HG02884 (cell line): Measurements from ENCODE around the gene FMO2.

Experiments used
- ATAC-seq: cut with Tn5 transposase; IDR thresholded peaks from one replicate; pipeline ENCODE4 v1.9.1; 2021; ENCODE audit warnings: mild to moderate bottlenecking, moderate library complexity; ENCODE audit not compliant: unreplicated experiment

FMO2 gene

GRCh38 chr1:171185091-171185490 is at the start of gene FMO2:
Gene FMO2 (plus strand): TSS chr1:171185300. CDS start chr1:171185714, 414 bp downstream.
- ATAC-seq, result no peak

- no peak for ATAC-seq
Observed at GRCh38 chr1:171137580-171137979, 47.5 kb upstream of the FMO2 start.

DNA sequence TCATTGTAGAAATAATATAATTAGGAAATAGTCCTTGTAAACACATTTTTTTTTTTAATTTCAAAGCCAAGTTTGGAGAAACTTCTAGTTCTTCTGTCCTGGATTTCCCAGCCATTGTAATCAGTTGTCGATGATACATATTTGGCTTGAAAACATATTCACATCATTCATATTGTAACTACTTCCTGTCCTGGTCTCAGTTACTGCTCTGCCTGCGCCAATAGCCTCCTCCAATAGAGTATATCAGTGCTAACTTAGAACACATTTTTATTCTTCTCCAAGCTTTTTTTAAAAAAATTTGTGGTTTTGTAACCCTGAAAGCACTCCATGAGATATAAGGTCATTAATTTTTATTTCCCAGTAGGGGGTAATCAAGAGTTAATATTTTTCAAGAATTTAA is 46.1 kb upstream of the FMO2 start:
- no peak for ATAC-seq

- no peak for ATAC-seq
Observed at GRCh38 chr1:171139890-171140289, 45.2 kb upstream of the FMO2 start.

DNA sequence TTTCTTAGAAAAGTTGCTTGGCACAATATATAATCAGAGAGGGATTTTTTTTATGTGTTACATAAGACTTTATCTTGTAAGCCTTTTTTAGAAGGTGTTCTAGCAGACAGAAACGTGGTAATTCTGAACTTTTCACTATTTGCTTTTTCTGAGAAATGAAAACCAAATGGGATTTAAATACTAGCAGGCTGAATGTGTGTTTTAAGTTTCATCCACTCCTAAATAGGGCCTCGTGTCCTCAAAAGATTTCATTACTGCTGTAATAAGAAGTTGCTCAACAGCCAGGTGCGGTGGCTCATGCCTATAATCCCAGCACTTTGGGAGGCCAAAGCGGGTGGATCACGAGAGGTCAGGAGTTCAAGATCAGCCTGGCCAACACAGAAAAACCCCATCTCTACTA is 44.7 kb upstream of the FMO2 start:
- no peak for ATAC-seq

DNA sequence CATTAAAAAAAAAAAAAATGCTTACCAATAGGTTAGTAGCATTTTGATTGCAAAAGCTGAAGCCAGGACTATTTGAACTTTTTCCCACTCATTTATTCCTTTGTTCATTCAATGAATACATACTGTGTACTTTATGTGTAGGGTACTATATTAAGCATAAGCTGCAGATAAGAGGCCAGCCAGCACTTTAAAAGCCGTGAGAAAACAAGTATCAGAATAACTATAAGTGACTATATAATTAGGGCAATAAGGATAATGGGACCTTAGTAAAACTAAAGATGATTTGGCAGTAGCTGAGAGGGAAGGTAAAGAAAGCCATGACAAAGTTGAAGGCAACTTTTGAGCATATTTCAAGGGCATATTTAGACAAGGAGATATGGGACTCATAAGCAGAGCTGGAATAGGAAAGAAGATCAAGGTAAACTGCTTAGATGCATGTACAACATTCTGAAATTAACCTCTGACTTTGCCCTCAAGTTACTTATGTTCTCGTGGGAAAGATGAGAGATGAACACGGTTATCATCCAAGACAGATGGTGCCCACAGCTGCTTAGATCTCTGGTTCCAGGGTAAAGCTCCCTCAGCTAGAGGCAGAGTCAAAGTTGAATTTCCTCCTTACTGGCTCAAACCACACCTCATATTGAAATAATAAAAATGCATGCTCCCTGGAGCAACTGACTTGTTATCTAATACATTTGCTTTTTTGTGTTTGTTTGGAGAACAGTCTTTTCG is 44.0 kb upstream of the FMO2 start:
- ATAC-seq, result no peak

GRCh38 chr1:171141688-171142415 is 43.2 kb upstream of the FMO2 start:
- ATAC-seq, result no peak

DNA sequence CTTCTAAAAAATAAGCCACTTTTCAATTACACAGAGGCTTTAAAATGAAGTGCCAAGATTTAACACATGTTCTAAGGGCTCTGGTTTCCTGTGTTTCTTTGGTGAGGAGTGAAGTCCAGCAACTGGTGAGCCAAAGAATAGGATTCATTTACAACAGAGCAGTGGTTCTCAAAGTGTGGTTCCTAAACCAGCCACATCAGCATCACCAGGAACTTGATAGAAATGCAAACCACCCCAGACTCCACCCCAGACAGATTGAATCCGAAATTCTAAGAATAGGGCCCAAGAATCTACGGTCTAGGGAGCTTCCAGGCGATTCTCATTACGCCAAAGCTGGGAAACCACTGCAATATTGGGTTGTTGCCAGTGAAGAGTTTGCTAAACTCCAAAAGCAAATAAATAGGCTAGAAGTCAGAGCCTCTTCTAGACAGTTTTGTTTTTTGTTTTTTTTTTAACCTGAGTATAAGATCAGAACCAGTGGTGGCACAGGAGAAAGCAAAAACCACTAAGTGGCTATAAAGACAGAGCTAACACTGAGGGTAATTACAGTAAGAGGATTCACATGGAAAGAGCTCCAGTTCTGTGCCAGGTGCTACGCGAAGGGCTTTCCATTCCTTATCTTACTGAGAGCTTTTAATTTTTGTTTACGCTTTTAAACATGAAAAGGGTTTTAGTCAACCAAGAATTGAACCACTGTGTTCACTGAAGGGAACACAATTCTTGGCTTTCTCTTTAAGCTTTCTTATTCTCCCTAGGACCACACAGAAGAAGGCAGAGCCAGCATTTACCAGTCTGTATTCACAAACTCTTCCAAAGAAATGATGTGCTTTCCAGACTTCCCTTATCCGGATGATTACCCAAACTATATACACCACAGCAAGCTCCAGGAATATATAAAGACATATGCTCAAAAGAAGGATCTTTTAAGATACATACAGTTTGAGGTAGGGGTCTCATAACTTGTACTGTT is 42.4 kb upstream of the FMO2 start:
- ATAC-seq, result no peak

- ATAC-seq, result no peak
Observed at GRCh38 chr1:171150156-171150555, 34.9 kb upstream of the FMO2 start.

- ATAC-seq, result no peak
Observed at GRCh38 chr1:171152549-171152948, 32.6 kb upstream of the FMO2 start.

GRCh38 chr1:171155484-171155883 is 29.6 kb upstream of the FMO2 start:
- ATAC-seq, result no peak

GRCh38 chr1:171158096-171158495 is 27.0 kb upstream of the FMO2 start:
- no peak for ATAC-seq

GRCh38 chr1:171158551-171158950 is 26.5 kb upstream of the FMO2 start:
- no peak for ATAC-seq

GRCh38 chr1:171159148-171159547 is 26.0 kb upstream of the FMO2 start:
- no peak for ATAC-seq

GRCh38 chr1:171160211-171160610 is 24.9 kb upstream of the FMO2 start:
- ATAC-seq, result no peak

DNA sequence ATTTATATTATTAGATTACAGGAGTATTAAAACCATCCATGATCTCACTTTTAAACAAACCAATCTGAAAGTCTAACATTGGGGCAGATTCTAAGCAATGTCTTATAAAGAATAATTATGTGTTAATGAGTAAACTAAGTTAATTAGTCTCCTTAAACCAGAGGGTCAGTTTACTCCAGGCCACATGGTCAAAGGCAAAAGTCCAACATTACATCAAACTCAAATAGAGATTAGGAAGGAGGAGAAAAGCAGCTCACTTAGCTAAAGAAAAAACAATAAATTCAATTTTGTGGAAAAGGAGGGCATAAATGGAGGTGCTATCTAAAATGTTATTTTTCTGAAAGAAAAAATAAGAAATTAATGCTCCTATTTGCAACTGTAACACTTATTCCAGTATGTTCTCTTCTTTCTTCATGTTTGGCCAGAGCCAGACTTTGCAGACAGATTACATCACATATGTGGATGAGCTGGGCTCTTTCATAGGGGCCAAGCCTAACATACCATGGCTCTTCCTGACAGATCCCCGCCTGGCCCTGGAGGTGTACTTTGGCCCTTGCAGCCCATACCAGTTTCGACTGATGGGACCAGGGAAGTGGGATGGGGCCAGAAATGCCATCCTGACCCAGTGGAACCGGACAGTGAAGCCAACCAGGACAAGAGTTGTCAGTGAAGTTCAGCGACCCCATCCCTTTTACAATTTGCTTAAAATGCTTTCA is 24.3 kb upstream of the FMO2 start:
- no peak for ATAC-seq

DNA sequence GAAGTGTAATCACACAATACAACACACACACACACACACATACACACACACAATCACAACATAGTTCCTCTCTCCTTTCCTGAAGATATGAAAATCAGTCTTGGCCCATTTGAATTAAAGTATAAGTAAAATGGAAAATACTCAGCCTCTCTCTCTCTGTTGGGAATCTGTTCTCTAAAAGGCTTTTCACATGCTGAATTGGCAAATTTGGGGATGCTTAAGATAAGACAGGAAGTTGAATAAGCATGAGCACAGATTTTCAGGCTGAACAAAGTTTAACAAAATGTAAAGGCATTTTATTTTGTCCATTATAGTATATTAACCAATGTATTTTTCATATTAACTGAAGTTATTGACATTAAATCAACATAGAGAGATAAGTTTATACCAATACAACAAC is 23.7 kb upstream of the FMO2 start:
- ATAC-seq, result no peak

DNA sequence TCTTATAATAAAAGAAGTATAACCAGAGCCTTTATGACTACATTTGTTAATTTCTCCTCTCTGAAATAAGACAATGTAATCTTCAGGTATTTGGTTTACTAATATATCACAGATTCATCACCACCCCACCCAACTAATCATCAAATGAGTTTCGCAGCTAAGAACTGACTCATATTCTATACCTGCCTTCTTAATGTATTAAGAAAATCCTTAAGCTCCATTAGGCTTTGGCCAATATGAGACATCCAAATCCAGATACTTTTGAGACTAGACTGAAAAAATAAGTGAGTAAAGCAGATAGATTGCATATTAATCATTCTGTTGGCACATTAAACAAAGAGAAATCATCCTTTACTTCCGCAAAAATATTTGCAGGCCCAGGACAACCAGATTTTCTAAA is 18.7 kb upstream of the FMO2 start:
- no peak for ATAC-seq

- ATAC-seq, result no peak
Observed at GRCh38 chr1:171167785-171168184, 17.3 kb upstream of the FMO2 start.

DNA sequence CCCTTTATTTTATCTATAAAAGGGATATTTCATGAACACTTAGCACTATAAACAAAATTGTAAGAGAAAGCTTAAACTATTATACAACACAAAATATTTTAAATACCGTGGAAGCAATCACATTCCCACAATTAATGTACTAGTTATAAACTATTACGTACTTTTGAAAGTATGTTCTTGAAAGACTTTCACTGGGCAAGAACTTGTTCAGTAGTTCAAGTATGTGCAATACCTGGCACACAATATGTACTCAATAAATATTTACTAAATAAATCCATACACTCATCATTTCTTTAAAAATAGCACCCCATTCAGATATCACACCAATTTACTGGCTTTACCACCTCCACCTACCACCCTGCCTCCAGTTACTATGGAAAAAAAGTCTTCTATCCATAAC is 12.6 kb upstream of the FMO2 start:
- no peak for ATAC-seq

- no peak for ATAC-seq
Observed at GRCh38 chr1:171173069-171173468, 12.0 kb upstream of the FMO2 start.
